Psoas muscle (tissue), 8 donors: ENCODE data around the gene LAPTM4A. TPM values are rescaled to one million over a fixed set of nuclear protein-coding genes. Genes with fewer than 3 reads are reported as not detected.

Source experiments
- ATAC-seq, 4 donors: fragments of 200-7000 bp; cut with Tn5 transposase; one replicate each; pipeline ENCODE4 v1.9.1; 2020; ENCODE audit warnings: moderate library complexity in 3 of 4, mild to moderate bottlenecking in 2 of 4
- DNase-seq, 2 donors: peaks; one replicate each; pipeline ENCODE4 v3.0.0-alpha.2; 2020
- H3K27ac ChIP-seq: fragments of 200-600 bp; one replicate; pipeline ENCODE4 v1.8.0; 2022
- H3K27me3 ChIP-seq, 3 donors: fragments of 200-600 bp in 1 of 3; one replicate each; pipeline versions ENCODE4 v1.6.1 to v1.8.0; 2013 to 2022; ENCODE audit warnings: low read length in 2 of 3, mild to moderate bottlenecking in 2 of 3, moderate library complexity in 1 of 3; ENCODE audit not compliant: insufficient read depth in 3 of 3
- H3K36me3 ChIP-seq, 2 donors: fragments of 200-600 bp in 1 of 2; one replicate each; pipeline versions ENCODE4 v1.6.1 to v1.8.0; 2013 to 2022; ENCODE audit warnings: low read depth in 1 of 2, mild to moderate bottlenecking in 1 of 2, moderate library complexity in 1 of 2; ENCODE audit not compliant: insufficient read depth in 1 of 2
- H3K4me1 ChIP-seq: fragments of 200-600 bp; one replicate; pipeline ENCODE4 v1.8.0; 2022
- H3K4me3 ChIP-seq: fragments of 200-600 bp; one replicate; pipeline ENCODE4 v1.8.0; 2022; ENCODE audit warnings: mild to moderate bottlenecking
- H3K9me3 ChIP-seq: fragments of 200-600 bp; one replicate; pipeline ENCODE4 v1.8.0; 2022
- WGBS, 3 donors: extraction: QIAGEN DNeasy Blood & Tissue Kit; methylation state at CpG; one replicate each; pipeline versions ENCODE4 v1.1.6 to v1.1.7; 2013; 5-methylcytosine and 5-hydroxymethylcytosine counted together
- intact Hi-C, 2 donors: fragments of 100-400 bp; cut with DNase I; formaldehyde crosslinking; loops; one replicate each; pipeline versions ENCODE4 v1.11.0 to v1.14.2; 2022
- polyA plus RNA-seq, 3 donors: library from polyadenylated mRNA; stranded (reverse); fragments of 200-250 nt; gene quantifications; one replicate each; pipeline ENCODE4 v1.2.3, GENCODE V29; 2013
- total RNA-seq, 4 donors: library from RNA; stranded (reverse); fragmentation: NEBNext Ultra II Directional in 2 of 4; extraction: Animal tissue kit (Norgen Biotek cat#: 25700) in 2 of 4; gene quantifications; one replicate each; pipeline versions ENCODE4 v1.2.1 to v1.2.4, GENCODE V29; 2021 to 2023
- TF ChIP-seq, protein P1 (sequence below): fragments of 200-600 bp; IDR thresholded peaks from one replicate; pipeline ENCODE4 v1.8.0; 2022; ENCODE audit warnings: antibody characterized with exemption
- donor health status: healthy with polysubstance abuse.
- donor health status: DM: no; HTN: no; CAD: no; lungs with moderate emphysema.
- donor health status: Bipolar disorder and iron deficiency.
- donor health status: healthy.
- donor health status: DM: yes; HTN: yes; CAD: no.
- donor health status: DM: no; HTN: no; CAD: no.
- donor health status: DM: no; HTN: no; CAD: no.
- donor health status: DM: yes; HTN: yes; CAD: no.

Gene LAPTM4A
- total and polyA plus RNA-seq, 7 donors = 68.2 to 124 (median 78.8) TPM

- H3K9me3 ChIP-seq = no peaks in the 10 kb centered on the region
- H3K4me3 ChIP-seq = no peak overlapping the region
- 57 to 77% (median 68%) methylated on average over 2 of the region's 2 CpGs for WGBS, 3 donors
- H3K27ac ChIP-seq = no peak overlapping the region
- no peaks in the 10 kb centered on the region for H3K4me1 ChIP-seq
- TF ChIP-seq, protein P1, sequence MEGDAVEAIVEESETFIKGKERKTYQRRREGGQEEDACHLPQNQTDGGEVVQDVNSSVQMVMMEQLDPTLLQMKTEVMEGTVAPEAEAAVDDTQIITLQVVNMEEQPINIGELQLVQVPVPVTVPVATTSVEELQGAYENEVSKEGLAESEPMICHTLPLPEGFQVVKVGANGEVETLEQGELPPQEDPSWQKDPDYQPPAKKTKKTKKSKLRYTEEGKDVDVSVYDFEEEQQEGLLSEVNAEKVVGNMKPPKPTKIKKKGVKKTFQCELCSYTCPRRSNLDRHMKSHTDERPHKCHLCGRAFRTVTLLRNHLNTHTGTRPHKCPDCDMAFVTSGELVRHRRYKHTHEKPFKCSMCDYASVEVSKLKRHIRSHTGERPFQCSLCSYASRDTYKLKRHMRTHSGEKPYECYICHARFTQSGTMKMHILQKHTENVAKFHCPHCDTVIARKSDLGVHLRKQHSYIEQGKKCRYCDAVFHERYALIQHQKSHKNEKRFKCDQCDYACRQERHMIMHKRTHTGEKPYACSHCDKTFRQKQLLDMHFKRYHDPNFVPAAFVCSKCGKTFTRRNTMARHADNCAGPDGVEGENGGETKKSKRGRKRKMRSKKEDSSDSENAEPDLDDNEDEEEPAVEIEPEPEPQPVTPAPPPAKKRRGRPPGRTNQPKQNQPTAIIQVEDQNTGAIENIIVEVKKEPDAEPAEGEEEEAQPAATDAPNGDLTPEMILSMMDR = no peak
- no peaks in the 10 kb centered on the region for H3K36me3 ChIP-seq
- DNase-seq = no peak
- ATAC-seq = no peak
- H3K27me3 ChIP-seq = no peaks in the 10 kb centered on the region
- intact Hi-C loops = no loop called here
These were observed 50.0 kb downstream of the LAPTM4A start for GRCh38 chr2:20001361-20001863.

- Histone ChIP-seq H3K36me3 (no peaks in the 10 kb centered on the region), H3K4me3 (no peak overlapping the region), H3K27ac (no peak overlapping the region), H3K4me1 (peaks cover 4% of the 10 kb centered on the region), H3K27me3 (no peaks in the 10 kb centered on the region), H3K9me3 (no peaks in the 10 kb centered on the region)
- TF ChIP-seq, protein P1 = no peak
- ATAC-seq (no peak), DNase-seq (no peak)
- intact Hi-C loops = no loop called here
These were observed 57.7 kb downstream of the LAPTM4A start for GRCh38 chr2:19993731-19994130.

GRCh38 chr2:19991895-19992294 is 59.5 kb downstream of the LAPTM4A start:
- intact Hi-C loops = no loop called here
- H3K9me3 ChIP-seq = no peaks in the 10 kb centered on the region
- no peak overlapping the region for H3K4me3 ChIP-seq
- no peak overlapping the region for H3K27ac ChIP-seq
- peaks cover 11% of the 10 kb centered on the region for H3K4me1 ChIP-seq
- DNase-seq (no peak), ATAC-seq (no peak)
- WGBS, 3 donors = 92 to 100% (median 94%) methylated on average over 1 of the region's 1 CpG
- no peaks in the 10 kb centered on the region for H3K27me3 ChIP-seq
- TF ChIP-seq, protein P1 = no peak
- no peaks in the 10 kb centered on the region for H3K36me3 ChIP-seq

DNA sequence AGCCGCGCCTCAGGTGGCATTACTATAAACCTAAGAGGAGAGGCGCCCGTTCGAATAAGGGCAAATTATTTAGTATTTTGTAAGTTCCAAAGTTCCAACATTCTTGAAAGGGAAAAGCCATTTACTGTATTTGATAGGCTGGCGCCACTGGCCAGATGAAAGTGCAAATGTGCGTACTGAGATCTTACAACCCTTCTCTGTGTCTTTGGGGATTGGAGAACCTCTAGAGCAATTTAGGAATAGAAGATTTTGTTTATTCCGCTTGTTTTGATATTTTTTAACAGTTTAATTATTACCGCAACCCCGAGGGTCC is 61.1 kb downstream of the LAPTM4A start:
- no peak for DNase-seq
- intact Hi-C loops = no loop called here

More for the DNA sequence above, 61.1 kb downstream of the LAPTM4A start:
- ATAC-seq = peak in 2 of 4 donors; percentile 6 to 9
- Histone ChIP-seq H3K27ac (peak overlapping the region; percentile 59), H3K4me1 (peaks cover 11% of the 10 kb centered on the region), H3K4me3 (peak overlapping the region; percentile 87), H3K36me3 (no peaks in the 10 kb centered on the region), H3K27me3 (no peaks in the 10 kb centered on the region), H3K9me3 (no peaks in the 10 kb centered on the region)
- TF ChIP-seq, protein P1 = no peak
- WGBS, 3 donors = 17 to 20% (median 19%) methylated on average over 10 of the region's 10 CpGs
